DMS79 (cell line): ENCODE data around the gene MRPS6.

Source experiments
- DNase-seq: peaks from one replicate; lab custom pipeline; 2025; lab: John Stamatoyannopoulos, UW

The MRPS6 gene

GRCh38 chr21:34073032-34073748 lies at the start of gene MRPS6, which contains the start of gene SLC5A3:
Gene MRPS6 (plus strand): TSS chr21:34073578. CDS start chr21:34073701, 123 bp downstream.
Gene SLC5A3 (plus strand): TSS chr21:34073578. CDS start chr21:34095199, 21,621 bp downstream.
- DNase-seq, result peak; percentile 55

GRCh38 chr21:34023691-34024373 lies 49.5 kb upstream of the MRPS6 start:
- no peak for DNase-seq

GRCh38 chr21:34024374-34024693 lies 49.0 kb upstream of the MRPS6 start:
- no peak for DNase-seq

- DNase-seq, result no peak
Measured at GRCh38 chr21:34027721-34028461, 45.5 kb upstream of the MRPS6 start.

GRCh38 chr21:34029743-34030528 lies 43.4 kb upstream of the MRPS6 start:
- no peak for DNase-seq

- no peak for DNase-seq
Measured at GRCh38 chr21:34031835-34032370, 41.5 kb upstream of the MRPS6 start.

GRCh38 chr21:34034369-34035014 lies 38.9 kb upstream of the MRPS6 start:
- no peak for DNase-seq

GRCh38 chr21:34035619-34036354 lies 37.6 kb upstream of the MRPS6 start:
- DNase-seq, result no peak

GRCh38 chr21:34037009-34037795 lies 36.2 kb upstream of the MRPS6 start:
- no peak for DNase-seq

- DNase-seq, result no peak
Measured at GRCh38 chr21:34039678-34040382, 33.5 kb upstream of the MRPS6 start.

GRCh38 chr21:34042735-34043134 lies 30.6 kb upstream of the MRPS6 start:
- no peak for DNase-seq

GRCh38 chr21:34043333-34043732 lies 30.0 kb upstream of the MRPS6 start:
- DNase-seq, result no peak

- no peak for DNase-seq
Measured at GRCh38 chr21:34046917-34047316, 26.5 kb upstream of the MRPS6 start.

- DNase-seq, result no peak
Measured at GRCh38 chr21:34047835-34048234, 25.5 kb upstream of the MRPS6 start.

- DNase-seq, result no peak
Measured at GRCh38 chr21:34052171-34052570, 21.2 kb upstream of the MRPS6 start.

GRCh38 chr21:34054259-34054658 lies 19.1 kb upstream of the MRPS6 start:
- DNase-seq, result no peak

- no peak for DNase-seq
Measured at GRCh38 chr21:34055615-34056014, 17.8 kb upstream of the MRPS6 start.

GRCh38 chr21:34061983-34062382 lies 11.4 kb upstream of the MRPS6 start:
- DNase-seq, result no peak

- DNase-seq, result no peak
Measured at GRCh38 chr21:34065027-34065426, 8.4 kb upstream of the MRPS6 start.
